Right lobe of liver (tissue), 6 donors: ENCODE data around the gene MYL11. TPM values are rescaled to one million over a fixed set of nuclear protein-coding genes. Genes with fewer than 3 reads are reported as not detected.
A peak's percentile ranks its signal among the peaks of the same experiment; 100 is the strongest.
"Not testable (repeated sequence)": the region's sequence is repeated elsewhere in the genome, so short reads cannot be mapped to it uniquely, and the experiment has no call there.

Experiments
- ATAC-seq, 4 donors: fragments of 200-7000 bp; cut with Tn5 transposase; one replicate each; pipeline ENCODE4 v1.9.1; 2020; ENCODE audit warnings: mild to moderate bottlenecking in 4 of 4, moderate library complexity in 4 of 4
- DNase-seq, 3 donors: peaks; one replicate each; pipeline ENCODE4 v3.0.0-alpha.2; 2020
- H3K27ac ChIP-seq, 3 donors: fragments of 200-600 bp; one replicate each; pipeline ENCODE4 v1.8.0; 2022
- H3K27me3 ChIP-seq, 2 donors: fragments of 200-600 bp; one replicate each; pipeline ENCODE4 v1.8.0; 2022
- H3K36me3 ChIP-seq, 4 donors: fragments of 200-600 bp; sonication (generic) in 1 of 4; one replicate each; pipeline versions ENCODE4 v1.5.1 to v1.8.0; 2017 to 2022; ENCODE audit warnings: control low read depth in 1 of 4
- H3K4me1 ChIP-seq, 4 donors: fragments of 200-600 bp; sonication (generic) in 1 of 4; one replicate each; pipeline versions ENCODE4 v1.5.1 to v1.8.0; 2017 to 2022; ENCODE audit warnings: control low read depth in 1 of 4
- H3K4me3 ChIP-seq, 3 donors: fragments of 200-600 bp; one replicate each; pipeline ENCODE4 v1.8.0; 2022
- H3K9me3 ChIP-seq, 4 donors: fragments of 200-600 bp; sonication (generic) in 1 of 4; one replicate each; pipeline versions ENCODE4 v1.5.1 to v1.8.0; 2017 to 2022; ENCODE audit warnings: control low read depth in 1 of 4
- POLR2A ChIP-seq: fragments of 450-650 bp; IDR thresholded peaks from one replicate; pipeline ENCODE4 v1.6.1; 2017; ENCODE audit warnings: antibody characterized with exemption, mild to moderate bottlenecking
- WGBS: methylation state at CpG from one replicate; pipeline ENCODE4 v1.1.6; 2018; ENCODE audit warnings: low coverage, low lambda C conversion rate; ENCODE audit not compliant: insufficient coverage; ENCODE audit errors: missing lambda C conversion rate; 5-methylcytosine and 5-hydroxymethylcytosine counted together
- intact Hi-C, 2 donors: fragments of 100-400 bp; cut with DNase I; formaldehyde crosslinking; loops; one replicate each; pipeline versions ENCODE4 v1.11.2 to v1.14.1; 2022
- total RNA-seq, 6 experiments: library from RNA; depleted of rRNA in 2 of 6; stranded (reverse); fragments of >200 nt in 2 of 6; fragmentation: NEBNext Ultra II Directional in 3 of 6; extraction: Animal tissue kit (Norgen Biotek cat#: 25700) in 3 of 6; gene quantifications; one replicate each; pipeline versions ENCODE4 v1.1.0 to v1.2.4, GENCODE V29; 2016 to 2023
- TF ChIP-seq, protein P1 (sequence below), 4 donors: fragments of 200-600 bp in 3 of 4; fragments of 450-650 bp in 1 of 4; IDR thresholded peaks; one replicate each; pipeline versions ENCODE4 v1.5.1 to v1.8.0; 2016 to 2022; ENCODE audit warnings: antibody characterized with exemption in 4 of 4, mild to moderate bottlenecking in 2 of 4
- donor health status: DM: no; HTN: yes; CAD: no.
- donor health status: DM: no; HTN: no; CAD: no.
- donor health status: DM: no; HTN: no; CAD: no.
- donor health status: DM: no; HTN: yes; CAD: no.
- donor health status: DM: no; HTN: yes; CAD: no.

MYL11 gene
- total RNA-seq, 6 experiments from 2014 or later = 1.4 TPM; not detected in 5

DNA sequence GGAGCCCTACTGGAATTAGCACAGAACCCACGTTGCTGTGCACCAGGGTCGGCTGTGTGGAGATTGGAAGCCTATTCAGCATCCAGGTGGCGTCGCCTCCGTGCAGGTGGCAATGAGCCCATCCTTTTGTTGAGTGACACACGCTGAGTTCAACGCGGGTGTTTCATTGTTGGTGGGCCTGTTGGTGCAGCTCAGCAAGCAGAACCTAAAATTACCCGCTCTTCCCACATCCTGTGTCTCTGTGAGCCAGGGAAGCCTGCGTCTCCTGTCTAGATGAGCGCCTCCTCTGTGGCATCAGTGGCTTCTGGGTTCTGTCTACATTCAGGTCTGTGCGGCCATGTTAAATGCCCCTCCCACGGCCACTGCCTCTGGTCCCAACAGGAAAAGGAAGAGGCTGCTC, 34.0 kb upstream of the MYL11 start:
- TF ChIP-seq, protein P1, sequence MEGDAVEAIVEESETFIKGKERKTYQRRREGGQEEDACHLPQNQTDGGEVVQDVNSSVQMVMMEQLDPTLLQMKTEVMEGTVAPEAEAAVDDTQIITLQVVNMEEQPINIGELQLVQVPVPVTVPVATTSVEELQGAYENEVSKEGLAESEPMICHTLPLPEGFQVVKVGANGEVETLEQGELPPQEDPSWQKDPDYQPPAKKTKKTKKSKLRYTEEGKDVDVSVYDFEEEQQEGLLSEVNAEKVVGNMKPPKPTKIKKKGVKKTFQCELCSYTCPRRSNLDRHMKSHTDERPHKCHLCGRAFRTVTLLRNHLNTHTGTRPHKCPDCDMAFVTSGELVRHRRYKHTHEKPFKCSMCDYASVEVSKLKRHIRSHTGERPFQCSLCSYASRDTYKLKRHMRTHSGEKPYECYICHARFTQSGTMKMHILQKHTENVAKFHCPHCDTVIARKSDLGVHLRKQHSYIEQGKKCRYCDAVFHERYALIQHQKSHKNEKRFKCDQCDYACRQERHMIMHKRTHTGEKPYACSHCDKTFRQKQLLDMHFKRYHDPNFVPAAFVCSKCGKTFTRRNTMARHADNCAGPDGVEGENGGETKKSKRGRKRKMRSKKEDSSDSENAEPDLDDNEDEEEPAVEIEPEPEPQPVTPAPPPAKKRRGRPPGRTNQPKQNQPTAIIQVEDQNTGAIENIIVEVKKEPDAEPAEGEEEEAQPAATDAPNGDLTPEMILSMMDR (IDR thresholded peaks at IDR 0.05) = no peak
- no peak for TF ChIP-seq POLR2A
- no peaks in the 10 kb centered on the region for H3K9me3 ChIP-seq
- H3K27me3 ChIP-seq = no peaks in the 10 kb centered on the region
- no peak overlapping the region for H3K27ac ChIP-seq
- ATAC-seq (no peak), DNase-seq (no peak)
- peaks cover 0 to 21% (median 6%) of the 10 kb centered on the region in 4 donors for H3K4me1 ChIP-seq
- WGBS = 100% methylated on average over 2 of the region's 13 CpGs
- intact Hi-C loops = no loop called here
- peaks cover 0 to 16% (median 5%) of the 10 kb centered on the region in 4 donors for H3K36me3 ChIP-seq
- no peak overlapping the region for H3K4me3 ChIP-seq

DNA sequence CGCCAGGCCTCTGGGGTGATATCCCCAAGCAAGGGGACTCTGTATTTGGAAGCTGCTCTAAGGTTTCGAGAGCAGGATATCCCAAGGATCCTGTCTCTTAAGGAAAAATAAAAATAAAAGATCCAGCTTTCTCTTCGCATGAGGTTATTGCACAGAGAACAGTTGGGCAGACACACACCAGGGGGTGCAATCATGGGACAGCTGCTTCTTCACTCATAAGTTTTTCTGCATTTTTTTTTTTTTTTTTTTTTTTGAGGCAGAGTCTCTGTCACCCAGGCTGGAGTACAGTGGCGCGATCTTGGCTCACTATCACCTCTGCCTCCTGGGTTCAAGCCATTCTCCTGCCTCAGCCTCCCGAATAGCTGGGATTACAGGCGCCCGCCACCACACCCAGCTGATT, 32.6 kb upstream of the MYL11 start:
- intact Hi-C loops, H3K27me3 ChIP-seq, DNase-seq, H3K9me3 ChIP-seq, ATAC-seq, H3K4me3 ChIP-seq: not testable (repeated sequence)
- 81% methylated on average over 8 of the region's 8 CpGs for WGBS
- Histone ChIP-seq H3K4me1 (peaks cover 0 to 21% (median 6%) of the 10 kb centered on the region in 4 donors), H3K27ac (peak overlapping the region in 1 of 3 donors; percentile 62), H3K36me3 (peaks cover 0 to 24% (median 7%) of the 10 kb centered on the region in 4 donors)

DNA sequence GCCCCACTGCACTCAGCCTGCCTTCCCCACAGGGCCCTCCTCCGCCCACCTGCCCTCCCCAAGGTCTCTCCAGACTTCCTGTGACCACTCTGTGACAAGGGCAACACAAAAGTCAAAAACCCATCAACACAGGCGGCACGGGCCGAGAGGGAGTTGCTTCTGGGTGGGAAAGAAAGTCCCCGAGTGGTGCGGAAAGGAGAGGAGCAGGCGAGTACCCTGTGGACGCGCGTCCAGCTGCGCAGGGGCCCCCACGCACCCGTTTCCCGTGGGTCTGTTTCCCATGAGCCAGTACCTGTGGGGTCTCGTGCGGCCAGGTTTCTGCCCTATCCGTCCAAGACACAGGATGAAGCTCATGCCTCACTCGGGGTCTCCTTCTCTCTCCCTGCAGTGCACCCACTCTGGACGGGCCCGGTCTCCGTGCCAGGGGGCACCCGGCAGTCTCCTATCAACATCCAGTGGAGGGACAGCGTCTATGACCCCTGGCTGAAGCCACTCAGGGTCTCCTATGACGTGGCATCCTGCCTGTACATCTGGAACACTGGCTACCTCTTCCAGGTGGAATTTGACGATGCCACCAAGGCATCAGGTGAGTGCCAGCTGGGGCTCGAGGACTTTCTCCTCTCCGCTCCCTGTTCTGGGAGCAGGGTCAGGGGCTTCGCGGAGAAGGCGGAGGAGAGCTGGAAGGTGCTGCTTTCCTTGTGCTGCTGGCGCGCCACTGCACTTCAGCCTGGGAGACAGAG, 31.7 kb upstream of the MYL11 start:
- no peak overlapping the region for H3K4me3 ChIP-seq
- intact Hi-C loops = no loop called here
- peak overlapping the region in 2 of 3 donors; percentile 53 to 62 for H3K27ac ChIP-seq
- peaks cover 0 to 21% (median 6%) of the 10 kb centered on the region in 4 donors for H3K4me1 ChIP-seq
- H3K27me3 ChIP-seq = no peaks in the 10 kb centered on the region
- no peaks in the 10 kb centered on the region for H3K9me3 ChIP-seq
- DNase-seq = peak in 1 of 3 donors; percentile 19
- peak in 1 of 4 donors; percentile 1 for ATAC-seq
- no peak for TF ChIP-seq POLR2A
- TF ChIP-seq, protein P1 (IDR thresholded peaks at IDR 0.05) = no peak
- peaks cover 0 to 33% (median 7%) of the 10 kb centered on the region in 4 donors for H3K36me3 ChIP-seq
- WGBS = 100% methylated on average over 3 of the region's 32 CpGs

DNA sequence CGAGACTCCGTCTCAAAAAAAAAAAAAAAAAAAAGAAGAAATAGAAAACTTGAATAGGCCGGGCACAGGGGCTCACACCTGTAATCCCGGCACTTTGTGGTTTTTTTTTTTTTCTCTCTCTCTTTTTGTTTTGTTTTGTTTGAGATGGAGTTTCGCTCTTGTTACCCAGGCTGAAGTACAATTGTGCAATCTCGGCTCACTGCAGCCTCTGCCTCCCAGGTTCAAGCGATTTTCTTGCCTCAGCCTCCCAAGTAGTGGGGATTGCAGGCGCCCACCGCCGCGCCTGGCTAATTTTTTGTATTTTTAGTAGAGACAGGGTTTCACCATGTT, 31.1 kb upstream of the MYL11 start:
- WGBS = 36% methylated on average over 7 of the region's 11 CpGs
- H3K27me3 ChIP-seq, H3K4me3 ChIP-seq, H3K9me3 ChIP-seq, DNase-seq, intact Hi-C loops: not testable (repeated sequence)
- Histone ChIP-seq H3K4me1 (peaks cover 0 to 21% (median 6%) of the 10 kb centered on the region in 4 donors), H3K36me3 (peaks cover 0 to 38% (median 7%) of the 10 kb centered on the region in 4 donors), H3K27ac (peak overlapping the region in 2 of 3 donors; percentile 53 to 62)
- ATAC-seq = peak in 3 of 4 donors; percentile 21 to 44 (median 36)

DNA sequence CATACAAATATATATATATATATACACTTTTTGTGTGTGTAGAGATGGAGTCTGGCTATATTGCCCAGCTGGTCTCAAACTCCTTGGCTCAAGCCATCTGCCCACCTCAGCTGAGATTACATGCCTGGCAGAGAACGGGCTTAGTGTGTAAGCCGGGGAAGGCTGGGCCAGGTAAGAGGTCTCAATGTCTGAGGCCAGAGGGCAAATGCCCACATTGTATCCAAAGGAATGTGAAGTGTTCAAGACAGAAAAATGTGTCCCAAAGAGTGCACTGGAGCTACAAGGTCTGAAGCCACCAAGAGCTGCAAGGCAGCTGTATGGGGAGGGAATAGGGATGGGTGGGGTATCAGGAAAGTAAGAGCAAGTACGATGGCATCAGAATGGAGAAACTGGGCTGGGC, 28.3 kb upstream of the MYL11 start:
- ATAC-seq (no peak), DNase-seq (no peak)
- TF ChIP-seq, protein P1 (IDR thresholded peaks at IDR 0.05) = no peak
- TF ChIP-seq POLR2A = no peak
- peaks cover 0 to 21% (median 6%) of the 10 kb centered on the region in 4 donors for H3K4me1 ChIP-seq
- H3K36me3 ChIP-seq = peaks cover 0 to 41% (median 7%) of the 10 kb centered on the region in 4 donors
- H3K27ac ChIP-seq = no peak overlapping the region
- no peak overlapping the region for H3K4me3 ChIP-seq
- WGBS = 100% methylated on average over 1 of the region's 3 CpGs
- H3K27me3 ChIP-seq = no peaks in the 10 kb centered on the region
- H3K9me3 ChIP-seq = no peaks in the 10 kb centered on the region
- intact Hi-C loops = no loop called here
